ENCODE data around the gene SLC27A2. TPM values are rescaled to one million over a fixed set of nuclear protein-coding genes. Genes with fewer than 3 reads are reported as not detected.
A peak's percentile ranks its signal among the peaks of the same experiment; 100 is the strongest.

Gene SLC27A2
- total RNA-seq, 1 experiment from 2014 or later = 8.1 TPM

DNA sequence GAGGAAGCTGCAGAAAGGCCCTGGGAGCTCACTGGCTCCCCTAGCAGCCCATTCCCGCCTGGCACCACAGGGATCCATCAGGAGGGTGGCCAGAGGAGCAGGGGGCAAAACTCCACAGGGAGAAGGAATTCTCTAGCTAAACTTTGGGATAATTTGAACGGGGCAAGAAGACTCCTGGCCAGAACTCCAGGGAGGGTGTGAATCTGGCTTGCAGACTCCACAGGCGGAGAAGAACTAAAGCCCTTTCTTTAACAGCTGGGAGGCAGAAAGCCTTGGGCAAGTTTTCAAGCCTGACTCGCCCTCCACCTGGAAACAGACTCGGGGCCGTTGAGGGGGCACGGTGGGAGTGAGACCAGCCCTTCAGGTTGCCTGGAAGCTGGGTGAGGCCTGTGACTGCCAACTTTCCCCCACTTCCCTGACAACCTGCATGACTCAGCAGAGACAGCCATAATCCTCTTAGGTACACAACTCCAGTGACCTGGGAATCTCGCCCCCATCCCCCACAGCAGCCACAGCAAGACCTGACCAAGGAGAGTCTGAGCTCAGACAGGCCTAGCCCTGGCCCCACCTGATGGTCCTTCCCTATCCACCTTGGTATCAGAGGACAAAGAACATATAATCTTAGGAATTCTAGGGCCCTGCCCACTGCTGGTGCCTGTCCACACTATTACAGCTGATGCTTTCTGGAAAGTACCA lies 28.6 kb downstream of the SLC27A2 start:
- Histone ChIP-seq H3F3A (ENCODE audit: low read length, unreplicated experiment) (no peaks in the 10 kb centered on the region), H3K36me3 (ENCODE audit: low read depth, low read length) (no peaks in the 10 kb centered on the region), H4K20me1 (ENCODE audit: low read length) (no peaks in the 10 kb centered on the region), H3K4me3 (ENCODE audit: low read length) (no peak overlapping the region), H3K9me2 (replicated peaks; ENCODE audit: low read length) (no peaks in the 10 kb centered on the region), H3K27me3 (ENCODE audit: low read length) (no peaks in the 10 kb centered on the region), H3K27ac (ENCODE audit: low read length) (peak overlapping the region; percentile 87), H3K79me2 (ENCODE audit: low read length) (no peaks in the 10 kb centered on the region), H3K4me2 (ENCODE audit: low read length) (peak overlapping the region; percentile 61), H3K4me1 (ENCODE audit: insufficient read depth, low read length) (peaks cover 17% of the 10 kb centered on the region), H2AFZ (ENCODE audit: low read length) (peak overlapping the region; percentile 80), H3K9ac (ENCODE audit: low read length) (peak overlapping the region; percentile 77), H3K9me3 (ENCODE audit: low read length) (no peaks in the 10 kb centered on the region)
- intact Hi-C loops (cut with micrococcal nuclease) = no loop called here
- peak; percentile 65 for DNase-seq
- TF ChIP-seq EZH2phosphoT487 (IDR thresholded peaks at IDR 0.05; ENCODE audit: borderline replicate concordance, low read length) = no peak
- no peak for TF ChIP-seq EZH2 (IDR thresholded peaks at IDR 0.05; ENCODE audit: low read length, unreplicated experiment)
- TF ChIP-seq, protein P1, sequence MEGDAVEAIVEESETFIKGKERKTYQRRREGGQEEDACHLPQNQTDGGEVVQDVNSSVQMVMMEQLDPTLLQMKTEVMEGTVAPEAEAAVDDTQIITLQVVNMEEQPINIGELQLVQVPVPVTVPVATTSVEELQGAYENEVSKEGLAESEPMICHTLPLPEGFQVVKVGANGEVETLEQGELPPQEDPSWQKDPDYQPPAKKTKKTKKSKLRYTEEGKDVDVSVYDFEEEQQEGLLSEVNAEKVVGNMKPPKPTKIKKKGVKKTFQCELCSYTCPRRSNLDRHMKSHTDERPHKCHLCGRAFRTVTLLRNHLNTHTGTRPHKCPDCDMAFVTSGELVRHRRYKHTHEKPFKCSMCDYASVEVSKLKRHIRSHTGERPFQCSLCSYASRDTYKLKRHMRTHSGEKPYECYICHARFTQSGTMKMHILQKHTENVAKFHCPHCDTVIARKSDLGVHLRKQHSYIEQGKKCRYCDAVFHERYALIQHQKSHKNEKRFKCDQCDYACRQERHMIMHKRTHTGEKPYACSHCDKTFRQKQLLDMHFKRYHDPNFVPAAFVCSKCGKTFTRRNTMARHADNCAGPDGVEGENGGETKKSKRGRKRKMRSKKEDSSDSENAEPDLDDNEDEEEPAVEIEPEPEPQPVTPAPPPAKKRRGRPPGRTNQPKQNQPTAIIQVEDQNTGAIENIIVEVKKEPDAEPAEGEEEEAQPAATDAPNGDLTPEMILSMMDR (conservative IDR thresholded peaks at IDR 0.05; ENCODE audit: low read depth, low read length) = no peak
- ATAC-seq = peak; percentile 60
- ChIA-PET CTCF (interaction anchor here (0.6 to 1.0 kb wide), 3 partner anchors 50 to 105 kb away, joined by 3 to 5 read pairs (median 3); no protein-coding TSS in a partner anchor), POLR2A (ENCODE audit: unreplicated experiment) (no interaction called here)
- no TSS peak for BruUV-seq (replicated peaks)

DNA sequence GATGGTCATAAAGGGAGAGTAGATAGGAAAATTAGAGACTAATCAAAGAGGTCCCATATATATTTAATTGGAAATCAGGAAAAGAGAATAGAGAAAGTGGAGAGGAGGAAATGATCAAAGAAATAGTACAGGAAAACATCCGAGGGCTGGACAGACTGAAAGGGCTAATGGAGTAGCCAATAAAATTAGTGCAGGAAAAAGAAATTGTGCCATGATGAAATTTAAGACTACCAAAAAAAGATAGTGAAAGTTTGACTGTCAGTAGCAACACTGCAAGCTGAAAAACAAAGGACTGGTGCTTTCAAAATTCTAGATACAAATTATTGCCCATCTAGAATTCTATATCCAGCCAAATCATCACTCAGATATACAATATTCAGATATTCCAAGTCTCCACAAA lies 36.3 kb downstream of the SLC27A2 start:
- no peaks in the 10 kb centered on the region for H3K9me3 ChIP-seq (ENCODE audit: low read length)
- no peak overlapping the region for H3K27ac ChIP-seq (ENCODE audit: low read length)
- intact Hi-C loops (cut with micrococcal nuclease) = no loop called here
- no peak overlapping the region for H3K4me3 ChIP-seq (ENCODE audit: low read length)
- TF ChIP-seq, protein P1 (conservative IDR thresholded peaks at IDR 0.05; ENCODE audit: low read depth, low read length) = no peak
- no peak for TF ChIP-seq EZH2 (IDR thresholded peaks at IDR 0.05; ENCODE audit: low read length, unreplicated experiment)
- no peak for TF ChIP-seq EZH2phosphoT487 (IDR thresholded peaks at IDR 0.05; ENCODE audit: borderline replicate concordance, low read length)
- H2AFZ ChIP-seq (ENCODE audit: low read length) = no peak overlapping the region
- H3K79me2 ChIP-seq (ENCODE audit: low read length) = no peaks in the 10 kb centered on the region
- H3F3A ChIP-seq (ENCODE audit: low read length, unreplicated experiment) = no peaks in the 10 kb centered on the region
- H3K9me2 ChIP-seq (replicated peaks; ENCODE audit: low read length) = no peaks in the 10 kb centered on the region
- ATAC-seq (no peak), DNase-seq (no peak)
- no peaks in the 10 kb centered on the region for H3K36me3 ChIP-seq (ENCODE audit: low read depth, low read length)
- ChIA-PET CTCF (no interaction called here), POLR2A (ENCODE audit: unreplicated experiment) (no interaction called here)
- no TSS peak for BruUV-seq (replicated peaks)
- no peak overlapping the region for H3K9ac ChIP-seq (ENCODE audit: low read length)
- no peak overlapping the region for H3K4me2 ChIP-seq (ENCODE audit: low read length)
- no peaks in the 10 kb centered on the region for H3K27me3 ChIP-seq (ENCODE audit: low read length)
- no peaks in the 10 kb centered on the region for H4K20me1 ChIP-seq (ENCODE audit: low read length)
- H3K4me1 ChIP-seq (ENCODE audit: insufficient read depth, low read length) = no peaks in the 10 kb centered on the region

DNA sequence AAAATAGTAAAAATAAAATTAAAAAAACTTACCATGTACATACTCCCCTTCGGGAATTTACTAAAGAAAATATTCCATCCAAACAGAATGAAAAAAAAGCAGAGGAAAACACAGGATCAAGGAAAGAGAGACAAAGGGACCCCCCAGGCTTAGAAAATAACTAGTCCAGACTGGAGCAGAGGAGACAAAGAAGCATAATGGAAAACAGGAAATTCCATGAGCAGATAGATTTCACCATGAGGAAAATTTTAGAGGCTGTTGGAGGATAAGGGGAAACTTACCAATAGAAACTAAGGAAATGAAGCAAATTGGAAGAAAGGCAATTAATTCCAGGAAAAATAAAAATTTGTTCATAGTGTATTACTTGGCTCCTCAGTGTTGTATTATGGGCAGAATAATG lies 36.7 kb downstream of the SLC27A2 start:
- H2AFZ ChIP-seq (ENCODE audit: low read length) = no peak overlapping the region
- no peaks in the 10 kb centered on the region for H3K27me3 ChIP-seq (ENCODE audit: low read length)
- no peaks in the 10 kb centered on the region for H3K79me2 ChIP-seq (ENCODE audit: low read length)
- H4K20me1 ChIP-seq (ENCODE audit: low read length) = no peaks in the 10 kb centered on the region
- H3K36me3 ChIP-seq (ENCODE audit: low read depth, low read length) = no peaks in the 10 kb centered on the region
- CTCF ChIA-PET = no interaction called here
- H3K4me3 ChIP-seq (ENCODE audit: low read length) = no peak overlapping the region
- intact Hi-C loops (cut with micrococcal nuclease) = no loop called here
- DNase-seq (no peak), ATAC-seq (no peak)
- H3K27ac ChIP-seq (ENCODE audit: low read length) = no peak overlapping the region
- no peak overlapping the region for H3K4me2 ChIP-seq (ENCODE audit: low read length)
- no peaks in the 10 kb centered on the region for H3K9me3 ChIP-seq (ENCODE audit: low read length)
- no TSS peak for BruUV-seq (replicated peaks)
- TF ChIP-seq EZH2 (IDR thresholded peaks at IDR 0.05; ENCODE audit: low read length, unreplicated experiment) = no peak
- TF ChIP-seq EZH2phosphoT487 (IDR thresholded peaks at IDR 0.05; ENCODE audit: borderline replicate concordance, low read length) = no peak
- TF ChIP-seq, protein P1 (conservative IDR thresholded peaks at IDR 0.05; ENCODE audit: low read depth, low read length) = no peak
- no peaks in the 10 kb centered on the region for H3K4me1 ChIP-seq (ENCODE audit: insufficient read depth, low read length)
- no peak overlapping the region for H3K9ac ChIP-seq (ENCODE audit: low read length)
- POLR2A ChIA-PET (ENCODE audit: unreplicated experiment) = no interaction called here
- H3F3A ChIP-seq (ENCODE audit: low read length, unreplicated experiment) = no peaks in the 10 kb centered on the region
- H3K9me2 ChIP-seq (replicated peaks; ENCODE audit: low read length) = no peaks in the 10 kb centered on the region

Data from PC-3 (cell line).